Body of pancreas (tissue), 4 donors: ENCODE results near the gene DSC1. TPM values are rescaled to one million over a fixed set of nuclear protein-coding genes. Genes with fewer than 3 reads are reported as not detected.

ENCODE experiments used
- ATAC-seq: fragments of 150-250 bp; one replicate; pipeline ENCODE4 v1.9.1; 2016
- DNase-seq, 4 donors: peaks; one replicate each; pipeline ENCODE4 v3.0.0-alpha.2; 2019
- H3K27ac ChIP-seq, 4 donors: fragments of 200-600 bp; sonication (generic); 1 replicate in 3 of 4; 2 replicates in 1 of 4; pipeline versions ENCODE4 v1.5.1 to v1.6.1; 2016 to 2019; ENCODE audit warnings: mild to moderate bottlenecking in 1 of 4, mixed read lengths in 1 of 4, moderate library complexity in 1 of 4
- H3K27me3 ChIP-seq, 2 donors: fragments of 200-600 bp; sonication (generic); one replicate each; pipeline ENCODE4 v1.6.0; 2016; ENCODE audit warnings: mild to moderate bottlenecking in 1 of 2
- H3K36me3 ChIP-seq, 2 donors: fragments of 200-600 bp; sonication (generic); replicated peaks in 1 of 2; 2 replicates each; pipeline ENCODE4 v1.5.1; 2016; ENCODE audit warnings: low read depth in 2 of 2; ENCODE audit not compliant: insufficient read depth in 1 of 2
- H3K4me1 ChIP-seq: fragments of 200-600 bp; sonication (generic); one replicate; pipeline ENCODE4 v1.6.0; 2016
- H3K4me3 ChIP-seq, 2 donors: fragments of 200-600 bp; sonication (generic); 1 replicate in 1 of 2; 2 replicates in 1 of 2; pipeline ENCODE4 v1.5.1; 2016 to 2019
- H3K9me3 ChIP-seq, 3 donors: fragments of 200-600 bp; sonication (generic); 1 replicate in 2 of 3; 2 replicates in 1 of 3; pipeline ENCODE4 v1.5.1; 2016
- POLR2A ChIP-seq, 3 donors: fragments of 450-650 bp; IDR thresholded peaks; one replicate each; pipeline ENCODE4 v1.6.1; 2016; ENCODE audit warnings: antibody characterized with exemption in 3 of 3, mild to moderate bottlenecking in 2 of 3
- WGBS, 2 donors: methylation state at CpG; one replicate each; pipeline ENCODE4 v1.1.5; 2017; 5-methylcytosine and 5-hydroxymethylcytosine counted together
- intact Hi-C: fragments of 100-400 bp; cut with DNase I; formaldehyde crosslinking; loops from one replicate; pipeline ENCODE4 v1.15.1; 2023
- total RNA-seq, 2 donors: library from RNA; depleted of rRNA; stranded (reverse); fragments of >200 nt; gene quantifications; one replicate each; pipeline ENCODE4 v1.1.0, GENCODE V29; 2016
- TF ChIP-seq, protein P1 (sequence below), 7 experiments: fragments of 450-650 bp in 4 of 7; fragments of 200-600 bp in 3 of 7; sonication (generic) in 3 of 7; IDR thresholded peaks; one replicate each; pipeline ENCODE4 v1.5.1; 2016 to 2019; ENCODE audit warnings: antibody characterized with exemption in 7 of 7

Gene DSC1
- total RNA-seq, 2 donors from 2014 or later = not detected

GRCh38 chr18:31203096-31203793 is 40.6 kb upstream of the DSC1 start:
- Histone ChIP-seq H3K27me3 (no peaks in the 10 kb centered on the region), H3K9me3 (no peaks in the 10 kb centered on the region), H3K36me3 (no peaks in the 10 kb centered on the region), H3K27ac (no peak overlapping the region), H3K4me1 (peaks cover 8% of the 10 kb centered on the region), H3K4me3 (no peak overlapping the region)
- no peak for TF ChIP-seq POLR2A (IDR thresholded peaks at IDR 0.05)
- TF ChIP-seq, protein P1, sequence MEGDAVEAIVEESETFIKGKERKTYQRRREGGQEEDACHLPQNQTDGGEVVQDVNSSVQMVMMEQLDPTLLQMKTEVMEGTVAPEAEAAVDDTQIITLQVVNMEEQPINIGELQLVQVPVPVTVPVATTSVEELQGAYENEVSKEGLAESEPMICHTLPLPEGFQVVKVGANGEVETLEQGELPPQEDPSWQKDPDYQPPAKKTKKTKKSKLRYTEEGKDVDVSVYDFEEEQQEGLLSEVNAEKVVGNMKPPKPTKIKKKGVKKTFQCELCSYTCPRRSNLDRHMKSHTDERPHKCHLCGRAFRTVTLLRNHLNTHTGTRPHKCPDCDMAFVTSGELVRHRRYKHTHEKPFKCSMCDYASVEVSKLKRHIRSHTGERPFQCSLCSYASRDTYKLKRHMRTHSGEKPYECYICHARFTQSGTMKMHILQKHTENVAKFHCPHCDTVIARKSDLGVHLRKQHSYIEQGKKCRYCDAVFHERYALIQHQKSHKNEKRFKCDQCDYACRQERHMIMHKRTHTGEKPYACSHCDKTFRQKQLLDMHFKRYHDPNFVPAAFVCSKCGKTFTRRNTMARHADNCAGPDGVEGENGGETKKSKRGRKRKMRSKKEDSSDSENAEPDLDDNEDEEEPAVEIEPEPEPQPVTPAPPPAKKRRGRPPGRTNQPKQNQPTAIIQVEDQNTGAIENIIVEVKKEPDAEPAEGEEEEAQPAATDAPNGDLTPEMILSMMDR (IDR thresholded peaks at IDR 0.05) = no peak
- 47 to 53% methylated on average over 9 of the region's 9 CpGs for WGBS, 2 donors
- peak in 2 of 4 donors; percentile 28 to 45 for DNase-seq
- intact Hi-C loops = no loop called here
- no peak for ATAC-seq

- ATAC-seq (no peak), DNase-seq (no peak)
- intact Hi-C loops = no loop called here
- no peaks in the 10 kb centered on the region for H3K9me3 ChIP-seq
- WGBS, 2 donors = 46 to 49% methylated on average over 5 of the region's 5 CpGs
- H3K4me3 ChIP-seq = no peak overlapping the region
- no peaks in the 10 kb centered on the region for H3K4me1 ChIP-seq
- no peak overlapping the region for H3K27ac ChIP-seq
- no peak for TF ChIP-seq POLR2A (IDR thresholded peaks at IDR 0.05)
- TF ChIP-seq, protein P1 (IDR thresholded peaks at IDR 0.05) = no peak
- H3K27me3 ChIP-seq = no peaks in the 10 kb centered on the region
- H3K36me3 ChIP-seq = no peaks in the 10 kb centered on the region
These were observed 36.6 kb upstream of the DSC1 start for GRCh38 chr18:31199190-31199769.

DNA sequence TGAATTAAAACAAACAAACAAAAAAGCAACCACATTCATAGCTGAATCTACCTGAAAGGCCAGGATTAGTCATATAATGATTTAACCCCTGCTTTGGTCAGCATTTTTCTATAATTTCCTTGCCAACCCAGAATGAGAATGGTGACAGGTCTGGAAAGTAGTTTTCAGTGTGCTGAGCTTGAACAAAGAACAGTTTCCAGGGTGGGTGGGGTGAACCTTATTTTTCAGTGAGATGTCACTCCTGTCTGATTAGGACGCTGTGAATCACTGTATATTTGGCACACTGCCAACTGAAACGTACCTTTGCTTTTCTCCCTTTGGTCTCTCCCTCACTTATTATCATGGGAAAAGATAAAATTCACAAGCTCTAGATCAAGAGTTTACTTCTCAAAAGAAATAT is 35.0 kb upstream of the DSC1 start:
- no peak overlapping the region for H3K4me3 ChIP-seq
- DNase-seq = no peak
- no peaks in the 10 kb centered on the region for H3K4me1 ChIP-seq
- no peak overlapping the region for H3K27ac ChIP-seq
- no peaks in the 10 kb centered on the region for H3K27me3 ChIP-seq
- WGBS, 2 donors = 3 to 5% methylated on average over 2 of the region's 2 CpGs
- ATAC-seq = no peak
- TF ChIP-seq, protein P1 (IDR thresholded peaks at IDR 0.05) = no peak
- TF ChIP-seq POLR2A (IDR thresholded peaks at IDR 0.05) = no peak
- intact Hi-C loops = no loop called here
- no peaks in the 10 kb centered on the region for H3K36me3 ChIP-seq
- H3K9me3 ChIP-seq = no peaks in the 10 kb centered on the region

DNA sequence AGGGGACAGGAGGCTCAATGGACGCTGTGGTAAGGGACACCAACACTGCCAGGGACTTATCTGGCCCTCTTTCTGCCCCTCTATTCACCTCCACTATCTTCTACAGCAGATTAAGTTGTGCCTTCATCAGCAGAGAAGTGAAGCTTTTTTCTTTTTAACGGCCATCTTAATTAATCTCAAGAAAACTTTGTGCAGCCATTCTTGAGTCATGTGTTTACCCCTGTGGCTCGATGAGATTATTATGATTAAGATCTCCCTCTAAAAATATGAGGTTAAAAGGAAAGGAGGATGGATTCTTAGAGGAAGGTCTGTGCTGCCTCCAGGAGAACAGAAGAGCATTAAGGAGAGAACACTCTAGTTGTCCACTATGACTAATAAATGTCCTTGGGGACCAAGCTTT is 32.4 kb upstream of the DSC1 start:
- WGBS, 2 donors = 74 to 77% methylated on average over 3 of the region's 3 CpGs
- TF ChIP-seq POLR2A (IDR thresholded peaks at IDR 0.05) = no peak
- TF ChIP-seq, protein P1 (IDR thresholded peaks at IDR 0.05) = no peak

More for the DNA sequence above, 32.4 kb upstream of the DSC1 start:
- H3K4me3 ChIP-seq = no peak overlapping the region
- intact Hi-C loops = no loop called here
- H3K27me3 ChIP-seq = no peaks in the 10 kb centered on the region
- no peak overlapping the region for H3K27ac ChIP-seq
- no peak for DNase-seq
- H3K4me1 ChIP-seq = no peaks in the 10 kb centered on the region
- ATAC-seq = no peak
- no peaks in the 10 kb centered on the region for H3K36me3 ChIP-seq
- no peaks in the 10 kb centered on the region for H3K9me3 ChIP-seq
